ENCODE results near the gene CD83. TPM values are rescaled to one million over a fixed set of nuclear protein-coding genes. Genes with fewer than 3 reads are reported as not detected.

The CD83 gene
- total RNA-seq, 1 donor from 2014 or later, result 7.4 TPM

- no peak for DNase-seq (ENCODE audit: low read depth)
- Histone ChIP-seq H3K36me3 (ENCODE audit: control insufficient read depth, insufficient read depth, low read length) (no peaks in the 10 kb centered on the region), H3K4me3 (ENCODE audit: low read depth, low read length) (no peak overlapping the region), H3K27me3 (ENCODE audit: control insufficient read depth, insufficient read depth, low read length) (no peaks in the 10 kb centered on the region)
- TF ChIP-seq CTCF (IDR thresholded peaks at IDR 0.05; ENCODE audit: insufficient read depth, low read length, poor library complexity, severe bottlenecking), result no peak
Observed at GRCh38 chr6:14159090-14159489, 41.5 kb downstream of the CD83 start.

- Histone ChIP-seq H3K27me3 (ENCODE audit: control insufficient read depth, insufficient read depth, low read length) (no peaks in the 10 kb centered on the region), H3K4me3 (ENCODE audit: low read depth, low read length) (no peak overlapping the region), H3K36me3 (ENCODE audit: control insufficient read depth, insufficient read depth, low read length) (no peaks in the 10 kb centered on the region)
- TF ChIP-seq CTCF (IDR thresholded peaks at IDR 0.05; ENCODE audit: insufficient read depth, low read length, poor library complexity, severe bottlenecking), result no peak
- no peak for DNase-seq (ENCODE audit: low read depth)
Observed at GRCh38 chr6:14162826-14163225, 45.3 kb downstream of the CD83 start.

- peak; percentile 59 for DNase-seq (ENCODE audit: low read depth)
- H3K4me3 ChIP-seq (ENCODE audit: low read depth, low read length), result no peak overlapping the region
- no peak for TF ChIP-seq CTCF (IDR thresholded peaks at IDR 0.05; ENCODE audit: insufficient read depth, low read length, poor library complexity, severe bottlenecking)
- H3K36me3 ChIP-seq (ENCODE audit: control insufficient read depth, insufficient read depth, low read length), result no peaks in the 10 kb centered on the region
- no peaks in the 10 kb centered on the region for H3K27me3 ChIP-seq (ENCODE audit: control insufficient read depth, insufficient read depth, low read length)
Observed at GRCh38 chr6:14165091-14165490, 47.5 kb downstream of the CD83 start.

GRCh38 chr6:14166839-14167238, 49.3 kb downstream of the CD83 start:
- no peak for TF ChIP-seq CTCF (IDR thresholded peaks at IDR 0.05; ENCODE audit: insufficient read depth, low read length, poor library complexity, severe bottlenecking)

GRCh38 chr6:14170128-14170527, 52.6 kb downstream of the CD83 start:
- Histone ChIP-seq H3K27me3 (ENCODE audit: control insufficient read depth, insufficient read depth, low read length) (no peaks in the 10 kb centered on the region), H3K4me3 (ENCODE audit: low read depth, low read length) (no peak overlapping the region), H3K36me3 (ENCODE audit: control insufficient read depth, insufficient read depth, low read length) (no peaks in the 10 kb centered on the region)
- no peak for TF ChIP-seq CTCF (IDR thresholded peaks at IDR 0.05; ENCODE audit: insufficient read depth, low read length, poor library complexity, severe bottlenecking)
- DNase-seq (ENCODE audit: low read depth), result no peak

More at GRCh38 chr6:14166839-14167238, 49.3 kb downstream of the CD83 start:
- no peak for DNase-seq (ENCODE audit: low read depth)
- Histone ChIP-seq H3K36me3 (ENCODE audit: control insufficient read depth, insufficient read depth, low read length) (no peaks in the 10 kb centered on the region), H3K4me3 (ENCODE audit: low read depth, low read length) (no peak overlapping the region), H3K27me3 (ENCODE audit: control insufficient read depth, insufficient read depth, low read length) (no peaks in the 10 kb centered on the region)

GRCh38 chr6:14172562-14172961, 55.0 kb downstream of the CD83 start:
- Histone ChIP-seq H3K27me3 (ENCODE audit: control insufficient read depth, insufficient read depth, low read length) (no peaks in the 10 kb centered on the region), H3K4me3 (ENCODE audit: low read depth, low read length) (no peak overlapping the region), H3K36me3 (ENCODE audit: control insufficient read depth, insufficient read depth, low read length) (no peaks in the 10 kb centered on the region)
- no peak for DNase-seq (ENCODE audit: low read depth)
- TF ChIP-seq CTCF (IDR thresholded peaks at IDR 0.05; ENCODE audit: insufficient read depth, low read length, poor library complexity, severe bottlenecking), result no peak
